GM18519 (cell line): Measurements from ENCODE around the gene PITX2.

Source experiments
- ATAC-seq: cut with Tn5 transposase; IDR thresholded peaks from one replicate; pipeline ENCODE4 v1.9.1; 2021; ENCODE audit warnings: mild to moderate bottlenecking, moderate library complexity; ENCODE audit not compliant: unreplicated experiment, low FRiP score

Gene PITX2

GRCh38 chr4:110624904-110625494 is 2.1 kb upstream of the PITX2 start:
- ATAC-seq: no peak

GRCh38 chr4:110624398-110624780 is 1.5 kb upstream of the PITX2 start:
- ATAC-seq: no peak

- ATAC-seq: no peak
These were observed 981 bp upstream of the PITX2 start for GRCh38 chr4:110623718-110624397.

- ATAC-seq: no peak
These were observed 782 bp downstream of the PITX2 start for GRCh38 chr4:110621839-110622751.

- ATAC-seq: no peak
These were observed 1.5 kb downstream of the PITX2 start for GRCh38 chr4:110621328-110621812.

- no peak for ATAC-seq
These were observed 2.1 kb downstream of the PITX2 start for GRCh38 chr4:110620691-110621327.

- no peak for ATAC-seq
These were observed 2.6 kb downstream of the PITX2 start for GRCh38 chr4:110620322-110620690.

- no peak for ATAC-seq
These were observed 3.2 kb downstream of the PITX2 start for GRCh38 chr4:110619463-110620247.

- no peak for ATAC-seq
These were observed 4.1 kb downstream of the PITX2 start for GRCh38 chr4:110618581-110619462.

GRCh38 chr4:110617646-110618580 is 5.0 kb downstream of the PITX2 start:
- ATAC-seq: no peak

- no peak for ATAC-seq
These were observed 5.7 kb downstream of the PITX2 start for GRCh38 chr4:110617075-110617640.

GRCh38 chr4:110616238-110617074 is 6.4 kb downstream of the PITX2 start:
- ATAC-seq: no peak

- ATAC-seq: no peak
These were observed 7.3 kb downstream of the PITX2 start for GRCh38 chr4:110615353-110616237.

GRCh38 chr4:110614976-110615352 is 7.9 kb downstream of the PITX2 start:
- no peak for ATAC-seq

GRCh38 chr4:110614173-110614963 is 8.5 kb downstream of the PITX2 start:
- no peak for ATAC-seq
